HG03342 (cell line): ENCODE data around the gene SNRNP40.

ENCODE experiments used
- ATAC-seq: cut with Tn5 transposase; IDR thresholded peaks from one replicate; pipeline ENCODE4 v1.9.1; 2021; ENCODE audit warnings: mild to moderate bottlenecking, moderate library complexity; ENCODE audit not compliant: unreplicated experiment

The SNRNP40 gene

GRCh38 chr1:31296486-31297276, at the start of gene SNRNP40, which contains the start of gene ZCCHC17:
SNRNP40 (minus strand) TSS chr1:31296788; CDS start chr1:31296751, 37 bp downstream.
ZCCHC17 (plus strand) TSS chr1:31297032; CDS start chr1:31310099, 13,067 bp downstream.
- peak; percentile 96 for ATAC-seq

DNA sequence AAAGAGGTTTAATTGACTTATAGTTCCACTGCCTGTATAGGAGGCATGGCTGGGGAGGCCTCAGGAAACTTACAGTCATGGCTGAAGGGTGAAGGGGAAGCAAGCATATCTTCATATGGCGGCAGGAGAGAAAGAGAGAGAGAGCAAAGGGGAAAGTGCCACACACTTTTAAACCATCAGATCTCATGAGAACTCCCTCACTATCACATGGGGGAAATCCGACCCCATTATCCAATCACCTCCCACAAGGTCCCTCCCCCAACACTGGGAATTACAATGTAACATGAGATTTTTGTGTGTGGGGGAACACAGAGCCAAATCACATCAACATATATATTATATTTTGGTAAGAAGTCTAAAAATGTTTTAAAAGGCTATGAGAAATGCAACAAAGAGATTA, 49.0 kb upstream of the SNRNP40 start:
- ATAC-seq: no peak

DNA sequence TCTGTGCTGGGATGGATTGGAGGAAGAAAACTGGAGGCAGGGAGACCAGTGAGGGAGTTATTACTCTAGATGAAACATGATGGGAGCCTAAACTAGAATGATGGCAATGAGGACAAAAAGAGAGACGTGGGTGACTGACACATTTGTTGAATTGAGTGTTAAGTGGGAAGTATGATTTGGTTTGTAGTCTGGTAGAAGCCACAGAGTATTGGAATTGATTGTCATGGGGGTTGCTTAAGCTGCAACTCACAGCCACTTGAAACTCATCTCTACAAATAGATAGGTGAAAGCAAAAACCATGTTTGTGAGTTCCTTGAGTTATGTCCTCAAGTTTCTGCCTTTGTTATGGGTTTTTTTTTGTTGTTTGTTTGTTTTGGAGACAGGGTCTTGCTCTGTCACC, 47.9 kb upstream of the SNRNP40 start:
- ATAC-seq: no peak

DNA sequence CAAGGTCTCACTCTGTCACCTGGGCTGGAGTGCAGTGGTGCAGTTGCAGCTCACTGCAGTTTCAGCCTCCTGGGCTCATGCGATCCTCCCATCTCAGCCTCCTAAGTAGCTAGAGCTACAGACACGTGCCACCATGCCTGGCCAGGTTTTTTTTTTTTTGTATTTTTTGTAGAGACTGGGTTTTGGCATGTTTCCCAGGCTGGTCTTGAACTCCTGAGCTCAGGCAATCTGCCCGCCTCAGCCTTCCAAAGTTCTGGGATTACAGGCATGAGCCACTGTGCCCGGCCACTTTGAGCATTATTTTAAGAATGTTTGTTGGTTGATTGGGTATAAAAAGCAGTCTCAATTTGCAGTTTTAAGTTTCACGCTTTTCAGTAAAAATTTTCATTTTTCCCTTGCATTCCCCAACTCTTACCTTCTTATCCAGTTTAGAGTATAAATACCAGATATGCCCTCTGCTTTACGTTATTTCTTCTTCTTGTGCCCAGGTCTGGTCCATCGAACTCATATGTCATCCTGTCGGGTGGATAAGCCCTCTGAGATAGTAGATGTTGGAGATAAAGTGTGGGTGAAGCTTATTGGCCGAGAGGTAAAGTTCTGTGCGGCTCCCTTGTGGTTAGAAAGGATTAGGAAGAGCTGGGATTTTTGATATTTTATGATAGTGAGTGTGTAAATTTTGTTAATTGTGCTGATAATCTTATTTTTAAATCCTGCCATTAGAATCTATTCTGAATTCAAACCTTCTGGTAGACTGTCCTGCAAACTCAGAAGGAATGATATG, 40.3 kb upstream of the SNRNP40 start:
- ATAC-seq: no peak

DNA sequence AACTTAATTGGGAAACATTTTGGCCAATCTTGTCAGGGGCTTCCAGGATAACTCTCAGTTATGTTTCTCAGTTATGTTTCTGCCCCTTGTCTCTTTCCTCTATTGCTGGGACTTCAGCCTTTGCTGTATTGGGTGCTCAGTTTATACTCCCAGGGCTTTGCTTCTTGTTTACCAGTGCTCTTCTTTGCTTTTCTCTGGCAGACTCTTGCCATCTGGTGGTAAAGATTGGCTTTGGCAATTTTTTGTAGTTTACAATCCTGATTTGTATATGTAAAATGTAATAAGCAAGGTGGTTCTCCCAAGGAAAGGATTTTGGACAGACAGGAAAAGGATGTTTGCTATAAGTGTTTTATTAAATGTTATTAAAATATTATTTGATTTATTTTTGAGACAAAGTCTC, 38.4 kb upstream of the SNRNP40 start:
- ATAC-seq: no peak

DNA sequence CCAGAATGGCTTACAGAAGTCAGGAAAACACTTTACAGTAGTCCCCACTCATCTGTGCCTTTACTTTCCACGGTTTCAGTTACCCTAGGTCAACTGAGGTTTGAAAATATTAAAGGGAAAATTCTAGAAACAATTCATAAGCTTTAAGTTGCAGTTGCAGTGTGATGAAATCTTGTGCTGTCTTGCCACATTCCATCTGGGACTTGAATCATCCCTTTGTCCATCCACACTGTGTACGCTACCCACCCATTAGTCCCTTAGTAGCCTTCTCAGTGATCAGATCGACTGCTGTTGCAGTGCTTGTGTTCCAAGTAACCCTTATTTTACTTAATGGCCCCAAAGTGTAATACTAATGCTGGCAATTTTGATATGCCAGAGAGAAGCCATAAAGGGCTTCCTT, 30.8 kb upstream of the SNRNP40 start:
- ATAC-seq: no peak

DNA sequence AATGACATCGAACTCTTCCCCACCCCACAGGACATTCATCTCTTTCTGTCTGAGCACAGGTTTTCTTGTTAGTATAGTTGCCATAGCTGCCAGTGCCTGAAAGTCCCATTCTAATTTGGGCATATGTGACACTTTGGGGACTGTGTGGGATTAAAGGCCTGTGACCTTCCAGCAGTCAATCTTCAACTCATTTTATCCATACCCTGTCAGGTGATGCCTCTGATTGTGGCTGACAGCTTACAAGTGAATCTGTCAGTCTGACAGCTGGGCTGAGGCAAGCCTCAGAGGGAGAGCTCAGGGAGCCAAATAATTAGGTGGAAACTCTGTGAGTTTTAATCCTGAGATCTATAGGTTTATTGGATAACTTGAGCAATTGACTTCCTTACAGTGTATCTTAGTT, 29.9 kb upstream of the SNRNP40 start:
- no peak for ATAC-seq

- ATAC-seq: no peak
These were observed 28.4 kb upstream of the SNRNP40 start for GRCh38 chr1:31324992-31325391.

GRCh38 chr1:31324093-31324492, 27.5 kb upstream of the SNRNP40 start:
- no peak for ATAC-seq

GRCh38 chr1:31318146-31318545, 21.6 kb upstream of the SNRNP40 start:
- no peak for ATAC-seq

DNA sequence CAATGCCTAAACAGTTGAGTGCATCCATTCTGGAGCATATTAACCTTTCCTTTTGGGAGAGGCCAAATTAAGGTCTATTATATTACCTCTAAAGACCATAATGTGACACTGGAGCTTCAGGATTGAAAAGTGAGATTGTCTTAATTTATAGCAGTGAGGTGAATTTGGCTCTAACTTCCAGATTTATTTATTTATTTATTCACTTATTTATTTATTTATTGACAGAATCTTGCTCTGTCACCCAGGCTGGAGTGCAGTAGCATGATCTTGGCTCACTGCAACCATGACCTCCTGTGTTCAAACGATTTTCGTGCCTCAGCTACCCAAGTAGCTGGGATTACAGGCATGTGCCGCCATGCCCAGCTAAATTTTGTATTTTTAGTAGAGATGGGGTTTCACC, 19.3 kb upstream of the SNRNP40 start:
- ATAC-seq: no peak

GRCh38 chr1:31310198-31310597, 13.6 kb upstream of the SNRNP40 start:
- no peak for ATAC-seq

GRCh38 chr1:31308036-31308435, 11.4 kb upstream of the SNRNP40 start:
- no peak for ATAC-seq

GRCh38 chr1:31306278-31306677, 9.7 kb upstream of the SNRNP40 start:
- no peak for ATAC-seq

DNA sequence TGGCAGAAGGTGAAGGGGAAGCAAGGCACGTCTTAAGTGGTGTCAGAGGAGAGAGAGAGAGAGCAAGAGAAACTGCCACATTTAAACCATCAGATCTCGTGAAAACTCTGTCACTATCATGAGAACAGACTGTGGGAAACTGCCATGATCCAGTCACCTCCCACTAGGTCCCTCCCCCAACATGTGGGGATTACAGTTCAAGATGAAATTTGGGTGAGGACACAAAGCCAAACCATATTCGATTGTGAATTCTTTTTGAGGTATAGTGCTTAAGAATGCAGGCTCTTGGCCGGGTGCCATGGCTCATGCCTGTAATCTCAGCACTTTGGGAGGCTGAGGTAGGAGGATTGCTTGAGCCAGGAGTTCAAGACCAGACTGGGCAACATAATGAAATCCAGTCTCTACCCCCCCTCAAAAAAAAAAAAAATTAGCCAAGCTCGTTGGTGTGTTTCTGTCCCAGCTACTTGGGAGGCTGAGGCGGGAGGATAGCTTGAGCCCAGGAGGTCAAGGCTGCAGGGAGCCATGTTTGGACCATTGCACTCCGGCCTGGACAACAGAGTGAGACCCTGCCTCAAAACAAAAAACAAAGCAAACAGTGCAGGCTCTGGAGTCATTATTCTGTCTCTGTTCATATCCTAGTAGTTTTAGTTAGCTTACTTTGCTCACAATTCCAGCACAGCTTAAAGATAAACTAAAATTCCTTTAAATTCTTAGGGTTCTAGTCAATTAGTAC, 6.3 kb upstream of the SNRNP40 start:
- ATAC-seq: no peak

DNA sequence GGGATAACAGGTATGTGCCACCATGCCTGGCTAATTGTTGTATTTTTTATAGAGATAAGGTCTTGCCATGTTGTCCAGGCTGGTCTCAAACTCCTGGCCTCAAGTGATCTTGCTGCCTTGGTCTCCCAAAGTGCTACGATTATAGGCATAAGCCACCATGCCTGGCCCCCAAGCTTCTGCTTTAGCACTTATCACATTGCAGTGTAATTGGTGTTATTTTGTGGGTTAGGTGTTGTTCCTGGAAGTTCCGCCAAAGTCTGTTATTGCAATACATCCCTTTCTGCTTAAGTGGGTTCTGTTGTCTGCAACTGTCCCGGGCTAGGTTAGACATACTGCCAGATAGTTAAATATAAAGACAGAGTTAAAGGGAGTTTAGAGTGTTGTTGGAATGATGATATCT, 3.6 kb upstream of the SNRNP40 start:
- ATAC-seq: no peak

- no peak for ATAC-seq
These were observed 2.8 kb upstream of the SNRNP40 start for GRCh38 chr1:31299365-31299764.

DNA sequence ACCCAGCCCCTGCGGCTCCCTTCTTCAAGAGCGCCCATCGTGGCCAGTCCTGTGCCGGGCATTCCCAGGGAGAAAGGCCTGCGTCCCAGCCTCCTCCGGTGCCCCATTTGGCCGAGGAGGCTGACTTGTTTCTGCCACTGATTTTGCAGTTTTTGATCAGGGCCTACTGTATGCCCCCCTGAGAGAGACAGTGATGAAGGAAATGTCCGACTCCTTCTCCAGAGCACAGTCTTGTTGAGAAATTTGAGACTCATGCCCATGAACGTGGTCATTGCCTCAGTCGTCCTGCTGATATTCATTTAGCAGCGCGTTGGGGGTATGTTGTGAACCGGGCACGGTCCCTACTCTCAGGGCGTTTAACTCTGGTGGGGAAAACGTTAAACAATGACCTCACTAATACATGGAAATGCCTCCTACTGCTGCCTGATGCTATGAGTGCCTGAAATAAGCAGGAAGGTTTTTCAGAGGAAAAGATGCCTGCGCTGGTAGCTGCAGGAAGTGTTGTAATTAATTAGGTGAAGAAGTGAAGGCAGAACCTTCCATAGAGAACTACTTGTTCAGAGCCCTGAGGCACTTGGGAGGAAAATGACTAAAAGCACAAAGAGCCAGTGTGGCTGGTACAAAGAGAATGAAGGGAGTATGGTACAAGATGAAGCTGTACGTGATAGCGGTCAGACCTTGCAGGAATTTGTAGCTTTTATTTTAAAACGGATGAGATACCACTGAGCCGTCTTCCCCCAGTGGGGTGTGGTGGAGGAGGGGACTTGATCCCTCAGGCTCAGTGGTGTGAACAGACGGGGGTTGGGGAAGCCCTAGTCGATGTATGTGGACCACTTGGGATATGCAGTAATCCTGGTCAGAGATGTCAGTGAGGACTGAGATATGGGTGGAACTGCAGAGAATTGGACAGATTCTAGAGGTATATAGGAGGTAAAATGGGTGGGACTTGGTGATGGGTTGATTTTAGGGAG, 974 bp upstream of the SNRNP40 start:
- no peak for ATAC-seq

DNA sequence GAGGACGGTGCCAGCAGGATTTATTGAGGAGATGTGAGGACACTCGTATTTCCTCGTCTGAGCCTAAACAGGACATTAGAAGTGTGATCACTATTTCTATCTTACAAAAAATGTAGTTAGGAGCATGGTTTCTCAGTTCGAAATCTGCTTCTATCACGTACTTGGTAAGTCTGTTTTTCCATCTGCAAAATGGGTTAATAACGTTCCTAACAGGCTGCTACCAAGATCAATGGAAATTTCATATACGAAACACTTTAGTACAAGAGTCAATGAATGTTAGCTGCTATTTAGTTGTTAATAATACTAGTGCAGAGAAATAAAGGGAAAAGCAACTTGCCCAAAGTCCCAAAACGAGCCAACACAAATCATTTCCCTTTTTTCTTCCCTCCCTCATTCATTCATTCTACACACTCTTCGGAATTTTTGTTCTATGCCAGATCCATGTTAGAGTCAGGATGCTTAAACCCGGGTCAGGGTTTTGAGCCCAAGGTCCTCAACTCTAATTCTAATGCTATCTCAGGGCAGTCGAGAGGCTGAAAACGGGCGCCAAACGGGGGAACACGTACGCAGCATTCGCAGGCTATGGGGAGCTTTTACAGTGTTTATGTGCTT, 608 bp downstream of the SNRNP40 start:
- no peak for ATAC-seq

GRCh38 chr1:31289021-31289420, 7.6 kb downstream of the SNRNP40 start:
- ATAC-seq: no peak
